Measurements from ENCODE around the gene NUTF2.

DNA sequence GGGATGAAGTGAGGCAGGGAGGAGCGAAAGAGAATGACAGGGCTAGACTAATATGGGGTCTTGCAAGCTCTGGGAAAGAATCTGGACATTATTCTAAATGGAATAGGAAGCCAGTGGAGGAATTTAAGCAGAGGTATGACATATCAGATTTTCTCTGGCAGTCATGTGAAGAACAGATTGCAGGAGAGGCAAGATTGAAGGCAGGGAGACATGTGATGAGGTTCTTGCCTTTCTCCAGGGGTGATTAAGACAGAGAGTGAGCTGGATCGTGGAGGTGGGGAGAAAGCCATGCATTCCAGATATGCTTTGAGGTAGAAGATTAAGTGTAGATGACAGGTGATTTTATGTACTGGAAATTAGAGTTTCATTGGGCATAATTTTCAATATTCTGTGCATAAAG is 8.9 kb upstream of the NUTF2 start:
- TF ChIP-seq, protein P1, sequence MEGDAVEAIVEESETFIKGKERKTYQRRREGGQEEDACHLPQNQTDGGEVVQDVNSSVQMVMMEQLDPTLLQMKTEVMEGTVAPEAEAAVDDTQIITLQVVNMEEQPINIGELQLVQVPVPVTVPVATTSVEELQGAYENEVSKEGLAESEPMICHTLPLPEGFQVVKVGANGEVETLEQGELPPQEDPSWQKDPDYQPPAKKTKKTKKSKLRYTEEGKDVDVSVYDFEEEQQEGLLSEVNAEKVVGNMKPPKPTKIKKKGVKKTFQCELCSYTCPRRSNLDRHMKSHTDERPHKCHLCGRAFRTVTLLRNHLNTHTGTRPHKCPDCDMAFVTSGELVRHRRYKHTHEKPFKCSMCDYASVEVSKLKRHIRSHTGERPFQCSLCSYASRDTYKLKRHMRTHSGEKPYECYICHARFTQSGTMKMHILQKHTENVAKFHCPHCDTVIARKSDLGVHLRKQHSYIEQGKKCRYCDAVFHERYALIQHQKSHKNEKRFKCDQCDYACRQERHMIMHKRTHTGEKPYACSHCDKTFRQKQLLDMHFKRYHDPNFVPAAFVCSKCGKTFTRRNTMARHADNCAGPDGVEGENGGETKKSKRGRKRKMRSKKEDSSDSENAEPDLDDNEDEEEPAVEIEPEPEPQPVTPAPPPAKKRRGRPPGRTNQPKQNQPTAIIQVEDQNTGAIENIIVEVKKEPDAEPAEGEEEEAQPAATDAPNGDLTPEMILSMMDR (IDR thresholded peaks at IDR 0.05 in 4 of 5, conservative IDR thresholded peaks at IDR 0.05 in 1 of 5), result no peak
- no peak for TF ChIP-seq POLR2A (IDR thresholded peaks at IDR 0.05)
